Upper lobe of left lung (tissue), 4 donors: ENCODE data around the gene APIP.

Experiments used
- POLR2A ChIP-seq, 4 donors: fragments of 450-650 bp; IDR thresholded peaks; one replicate each; pipeline ENCODE4 v1.5.1; 2016 to 2017; ENCODE audit warnings: antibody characterized with exemption in 4 of 4, mild to moderate bottlenecking in 2 of 4
- POLR2AphosphoS5 ChIP-seq, 2 donors: sonication (generic); formaldehyde crosslinking; IDR thresholded peaks; one replicate each; pipeline ENCODE4 v1.5.1; 2017; ENCODE audit warnings: antibody characterized with exemption in 2 of 2
- TF ChIP-seq, protein P1 (sequence below), 6 experiments: fragments of 450-650 bp in 4 of 6; fragments of 200-600 bp in 2 of 6; sonication (generic) in 2 of 6; IDR thresholded peaks; one replicate each; pipeline ENCODE4 v1.5.1; 2016 to 2019; ENCODE audit warnings: antibody characterized with exemption in 6 of 6

DNA sequence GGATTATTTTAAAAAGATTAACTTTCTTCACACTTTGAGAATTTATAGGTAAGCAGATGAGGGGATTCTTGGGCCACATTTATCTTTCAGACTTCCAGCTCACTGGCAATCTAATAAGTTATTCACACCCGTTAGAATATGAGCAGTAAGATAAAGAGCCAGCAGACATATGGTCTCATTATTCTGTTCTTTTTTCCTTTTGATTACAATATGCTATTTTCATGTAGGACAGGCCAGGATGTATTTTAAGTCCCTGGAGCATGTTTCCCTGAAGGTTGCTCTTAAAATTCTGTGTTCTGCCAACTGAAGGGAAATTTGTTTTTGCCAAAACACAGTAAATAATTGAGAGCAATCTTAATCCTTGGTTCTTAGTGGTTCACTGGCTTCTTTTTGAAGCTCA lies 22.4 kb upstream of the APIP start:
- TF ChIP-seq, protein P1, sequence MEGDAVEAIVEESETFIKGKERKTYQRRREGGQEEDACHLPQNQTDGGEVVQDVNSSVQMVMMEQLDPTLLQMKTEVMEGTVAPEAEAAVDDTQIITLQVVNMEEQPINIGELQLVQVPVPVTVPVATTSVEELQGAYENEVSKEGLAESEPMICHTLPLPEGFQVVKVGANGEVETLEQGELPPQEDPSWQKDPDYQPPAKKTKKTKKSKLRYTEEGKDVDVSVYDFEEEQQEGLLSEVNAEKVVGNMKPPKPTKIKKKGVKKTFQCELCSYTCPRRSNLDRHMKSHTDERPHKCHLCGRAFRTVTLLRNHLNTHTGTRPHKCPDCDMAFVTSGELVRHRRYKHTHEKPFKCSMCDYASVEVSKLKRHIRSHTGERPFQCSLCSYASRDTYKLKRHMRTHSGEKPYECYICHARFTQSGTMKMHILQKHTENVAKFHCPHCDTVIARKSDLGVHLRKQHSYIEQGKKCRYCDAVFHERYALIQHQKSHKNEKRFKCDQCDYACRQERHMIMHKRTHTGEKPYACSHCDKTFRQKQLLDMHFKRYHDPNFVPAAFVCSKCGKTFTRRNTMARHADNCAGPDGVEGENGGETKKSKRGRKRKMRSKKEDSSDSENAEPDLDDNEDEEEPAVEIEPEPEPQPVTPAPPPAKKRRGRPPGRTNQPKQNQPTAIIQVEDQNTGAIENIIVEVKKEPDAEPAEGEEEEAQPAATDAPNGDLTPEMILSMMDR (IDR thresholded peaks at IDR 0.05) = no peak
- TF ChIP-seq POLR2AphosphoS5 (IDR thresholded peaks at IDR 0.05) (no peak), POLR2A (IDR thresholded peaks at IDR 0.05) (no peak)
